Body of pancreas (tissue), 4 donors: ENCODE data around the gene SLC25A44.
"Not testable (repeated sequence)": the region's sequence is repeated elsewhere in the genome, so short reads cannot be mapped to it uniquely, and the experiment has no call there.

Experiments
- POLR2A ChIP-seq, 3 donors: fragments of 450-650 bp; IDR thresholded peaks; one replicate each; pipeline ENCODE4 v1.6.1; 2016; ENCODE audit warnings: antibody characterized with exemption in 3 of 3, mild to moderate bottlenecking in 2 of 3
- TF ChIP-seq, protein P1 (sequence below), 7 experiments: fragments of 450-650 bp in 4 of 7; fragments of 200-600 bp in 3 of 7; sonication (generic) in 3 of 7; IDR thresholded peaks; one replicate each; pipeline ENCODE4 v1.5.1; 2016 to 2019; ENCODE audit warnings: antibody characterized with exemption in 7 of 7

DNA sequence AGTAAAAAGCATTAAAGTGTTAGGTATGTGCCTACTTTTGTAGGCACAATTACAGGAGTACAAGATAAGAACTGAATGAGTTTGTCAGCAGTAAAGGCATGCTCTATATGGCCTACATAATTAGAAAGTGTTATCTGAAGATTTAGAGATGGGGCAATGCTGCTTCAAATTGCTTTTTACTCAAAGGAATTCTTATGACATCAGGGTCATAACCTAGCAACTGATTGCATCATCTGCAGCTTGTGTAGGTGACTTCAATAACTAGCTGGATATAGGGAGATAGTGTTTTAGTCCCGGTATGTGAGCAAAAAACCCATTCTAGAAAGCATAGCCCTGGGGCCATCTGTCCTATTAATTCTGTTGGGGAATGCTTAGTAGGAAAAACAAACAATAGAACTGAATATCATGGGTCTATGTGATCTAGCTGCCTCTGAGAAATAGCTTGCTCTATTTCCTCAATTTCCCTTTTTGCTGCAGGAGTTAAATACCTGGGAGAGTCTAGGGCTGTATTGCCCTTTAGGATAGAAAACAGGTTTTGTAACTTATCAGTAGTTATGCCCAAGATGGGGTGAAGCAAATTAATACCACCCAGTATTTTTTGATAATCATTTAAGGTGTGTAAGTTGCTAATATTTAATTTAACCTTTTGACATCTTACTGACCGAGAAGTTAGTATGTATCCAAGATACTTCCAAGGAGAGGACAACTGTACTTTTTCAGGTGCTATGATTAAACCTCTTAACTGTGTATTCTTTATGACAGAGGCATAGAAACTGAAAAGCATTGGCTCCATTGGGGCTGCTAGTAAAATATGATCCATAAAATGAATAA lies 7.3 kb upstream of the SLC25A44 start:
- TF ChIP-seq, protein P1, sequence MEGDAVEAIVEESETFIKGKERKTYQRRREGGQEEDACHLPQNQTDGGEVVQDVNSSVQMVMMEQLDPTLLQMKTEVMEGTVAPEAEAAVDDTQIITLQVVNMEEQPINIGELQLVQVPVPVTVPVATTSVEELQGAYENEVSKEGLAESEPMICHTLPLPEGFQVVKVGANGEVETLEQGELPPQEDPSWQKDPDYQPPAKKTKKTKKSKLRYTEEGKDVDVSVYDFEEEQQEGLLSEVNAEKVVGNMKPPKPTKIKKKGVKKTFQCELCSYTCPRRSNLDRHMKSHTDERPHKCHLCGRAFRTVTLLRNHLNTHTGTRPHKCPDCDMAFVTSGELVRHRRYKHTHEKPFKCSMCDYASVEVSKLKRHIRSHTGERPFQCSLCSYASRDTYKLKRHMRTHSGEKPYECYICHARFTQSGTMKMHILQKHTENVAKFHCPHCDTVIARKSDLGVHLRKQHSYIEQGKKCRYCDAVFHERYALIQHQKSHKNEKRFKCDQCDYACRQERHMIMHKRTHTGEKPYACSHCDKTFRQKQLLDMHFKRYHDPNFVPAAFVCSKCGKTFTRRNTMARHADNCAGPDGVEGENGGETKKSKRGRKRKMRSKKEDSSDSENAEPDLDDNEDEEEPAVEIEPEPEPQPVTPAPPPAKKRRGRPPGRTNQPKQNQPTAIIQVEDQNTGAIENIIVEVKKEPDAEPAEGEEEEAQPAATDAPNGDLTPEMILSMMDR (IDR thresholded peaks at IDR 0.05): not testable (repeated sequence)
- TF ChIP-seq POLR2A (IDR thresholded peaks at IDR 0.05): not testable (repeated sequence)
